Cerebellar cortex (tissue), 1 donor: ENCODE data around the gene TTLL5.

Experiments
- DNase-seq: peaks from one replicate; pipeline ENCODE4 v3.0.0-alpha.2; 2015; ENCODE audit warnings: low spot score

The TTLL5 gene

DNA sequence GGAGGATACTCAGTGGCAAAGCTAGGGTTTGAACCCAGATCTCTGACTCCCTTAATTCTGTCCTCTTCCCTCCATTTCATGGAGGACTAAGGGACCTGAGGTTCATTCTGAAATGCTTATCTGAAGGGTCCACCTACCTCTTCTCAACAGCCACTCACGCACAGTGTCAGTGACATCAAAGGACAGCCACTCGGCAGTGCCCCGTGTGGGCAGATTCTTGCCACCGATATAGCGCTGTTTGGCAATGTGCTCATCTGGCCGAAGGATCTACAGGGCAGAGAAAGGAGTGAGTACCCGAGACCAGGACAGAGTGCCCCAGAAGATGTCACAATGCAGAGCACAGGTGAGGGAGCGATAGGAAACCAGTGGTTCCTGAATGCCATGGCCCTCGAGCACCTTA is 309.9 kb downstream of the TTLL5 start:
- DNase-seq = no peak

DNA sequence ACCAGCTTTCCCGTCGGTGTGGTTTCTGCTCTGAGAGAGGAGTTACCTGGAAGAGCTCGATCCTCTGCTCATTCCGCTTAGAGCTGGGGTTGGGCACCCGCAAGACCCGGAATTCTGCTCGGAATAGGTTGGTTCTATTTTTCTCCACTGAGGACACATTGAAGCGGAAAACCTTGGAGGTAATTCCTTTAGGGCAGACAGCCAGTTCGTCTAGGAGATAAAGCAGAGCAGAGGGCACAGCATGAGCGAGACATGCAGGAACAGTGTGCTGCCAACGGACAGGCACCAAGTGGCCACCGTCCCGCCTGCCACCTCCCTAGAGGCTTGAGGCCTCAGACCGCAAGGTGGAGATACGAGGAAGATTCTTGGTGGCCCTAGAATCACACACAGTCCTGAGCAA is 310.5 kb downstream of the TTLL5 start:
- DNase-seq = peak; percentile 86

DNA sequence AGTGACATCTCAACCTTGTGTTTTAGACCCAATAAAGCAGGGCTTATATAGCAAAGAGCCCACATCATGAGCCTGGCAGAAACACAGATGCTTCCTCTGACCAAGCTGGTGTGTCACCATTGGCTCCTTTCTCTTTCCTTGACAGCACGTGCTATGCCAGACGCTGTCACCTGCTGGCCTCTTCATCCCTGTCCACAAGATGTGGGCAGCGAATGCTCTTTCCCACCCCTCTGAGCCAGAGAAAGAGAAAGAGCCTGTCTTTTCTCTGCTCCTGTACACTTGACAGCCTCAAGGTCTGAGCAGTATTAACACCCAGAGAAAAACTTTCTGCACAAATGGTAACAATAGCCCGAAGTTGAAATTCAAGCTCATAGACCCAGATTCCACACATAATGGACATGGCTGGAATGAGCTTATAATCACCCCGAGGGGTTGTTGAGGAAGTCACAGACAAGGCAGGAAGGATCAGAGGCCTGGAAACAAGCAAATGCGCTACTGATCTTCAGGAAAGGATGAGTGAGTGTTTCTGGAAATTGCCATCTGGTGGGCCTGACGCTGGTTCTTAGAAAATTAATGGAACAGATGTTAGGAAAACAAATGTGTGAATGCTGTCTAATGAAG is 311.9 kb downstream of the TTLL5 start:
- DNase-seq = peak; percentile 49

DNA sequence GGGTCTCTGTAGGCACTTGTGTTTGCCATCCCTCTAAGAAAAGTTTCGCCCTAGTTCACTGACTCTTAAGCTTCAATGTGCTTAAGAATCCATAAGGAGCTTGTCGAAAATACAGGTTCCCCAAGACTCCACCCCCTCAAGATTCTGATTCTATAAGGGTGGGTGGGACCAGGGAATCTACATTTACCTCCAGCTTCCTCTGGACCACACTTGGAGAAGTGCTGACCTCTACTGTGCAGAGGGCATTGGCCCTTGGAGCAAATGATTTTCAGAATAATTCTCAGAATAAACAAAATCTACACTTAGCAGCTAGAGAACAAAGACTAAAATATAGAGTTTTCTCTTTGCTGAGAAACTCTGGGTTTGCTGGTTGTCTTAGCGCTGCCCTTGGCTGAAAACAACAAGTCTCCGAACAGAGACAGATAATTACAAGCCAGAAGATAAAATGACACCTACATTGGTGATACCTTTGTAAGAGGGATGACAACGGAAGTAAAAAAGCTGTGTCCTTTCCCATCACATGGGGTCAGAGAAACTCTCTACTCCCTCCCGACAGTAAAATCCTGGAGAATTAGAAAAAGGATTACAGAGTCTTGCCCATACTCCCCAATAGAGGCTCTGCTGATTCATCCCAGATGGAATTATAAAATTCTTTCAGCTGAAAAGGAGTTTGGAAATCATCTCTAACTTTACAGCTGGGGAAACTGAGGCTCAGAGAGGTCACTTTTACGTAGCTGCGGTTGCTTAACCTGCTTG is 316.0 kb downstream of the TTLL5 start:
- no peak for DNase-seq

DNA sequence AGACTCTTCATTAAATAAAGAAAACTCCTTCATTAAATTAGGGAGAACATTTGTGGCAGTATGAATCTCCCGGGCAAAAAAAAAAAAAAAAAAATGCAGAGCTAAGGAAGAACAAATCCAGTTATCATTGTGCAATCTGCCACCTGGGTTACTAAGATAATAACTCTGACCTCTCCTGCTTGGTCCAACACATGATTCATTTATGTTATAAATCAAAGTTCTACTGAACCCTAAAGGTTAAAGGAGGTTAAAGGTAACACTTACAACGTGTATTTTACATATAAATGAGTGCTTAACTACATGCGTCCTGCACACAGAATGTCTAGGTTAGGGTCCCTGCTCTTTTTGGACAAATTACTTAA is 316.5 kb downstream of the TTLL5 start:
- DNase-seq = no peak

DNA sequence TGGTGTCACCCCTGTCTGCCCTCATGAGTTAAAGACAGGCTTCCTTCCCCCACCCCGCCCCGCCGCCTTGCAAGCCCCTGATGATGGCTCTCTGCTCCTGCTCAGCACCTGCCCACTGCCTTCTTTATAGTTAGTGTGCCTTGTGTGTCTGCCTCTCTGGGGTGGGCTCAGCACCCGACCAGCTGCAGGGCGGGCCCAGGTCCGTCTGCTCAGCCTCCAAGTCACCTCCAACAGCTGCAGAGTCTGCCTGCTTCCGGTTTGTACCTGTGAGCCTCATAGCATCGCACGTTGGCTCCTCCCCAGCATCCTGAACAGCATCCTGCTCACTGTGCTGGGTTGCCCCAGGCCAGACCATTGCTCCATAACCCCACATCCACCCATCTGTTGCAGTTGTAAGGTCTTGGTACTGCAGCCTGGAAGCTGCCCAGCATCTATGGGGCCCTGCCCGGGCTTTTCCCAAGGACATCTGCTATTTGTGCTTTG is 317.2 kb downstream of the TTLL5 start:
- DNase-seq = no peak

DNA sequence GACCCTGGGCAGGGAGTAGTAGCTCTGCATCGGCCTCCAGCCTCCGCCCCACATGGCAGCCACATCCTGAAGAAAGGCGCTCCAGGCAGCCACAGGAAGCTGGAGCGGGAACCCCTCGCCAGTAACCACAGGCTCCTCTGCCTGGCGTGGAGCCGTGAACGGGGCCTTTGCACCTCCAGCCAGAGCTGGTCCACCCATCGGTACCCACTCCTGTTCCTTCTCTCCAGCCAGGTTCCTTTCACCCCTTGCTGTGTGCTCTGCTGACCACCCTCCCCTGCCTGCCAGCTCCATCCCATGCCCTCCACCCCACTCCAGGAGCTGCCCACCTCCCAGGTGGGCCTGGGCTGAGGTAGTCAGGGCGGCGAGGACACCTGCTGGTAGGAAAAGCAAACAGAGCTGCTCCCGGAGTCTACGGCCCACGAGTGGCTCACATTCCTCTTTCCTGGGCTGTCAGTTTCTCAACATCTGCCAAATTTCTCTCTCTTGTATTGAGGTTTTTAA is 318.1 kb downstream of the TTLL5 start:
- no peak for DNase-seq

DNA sequence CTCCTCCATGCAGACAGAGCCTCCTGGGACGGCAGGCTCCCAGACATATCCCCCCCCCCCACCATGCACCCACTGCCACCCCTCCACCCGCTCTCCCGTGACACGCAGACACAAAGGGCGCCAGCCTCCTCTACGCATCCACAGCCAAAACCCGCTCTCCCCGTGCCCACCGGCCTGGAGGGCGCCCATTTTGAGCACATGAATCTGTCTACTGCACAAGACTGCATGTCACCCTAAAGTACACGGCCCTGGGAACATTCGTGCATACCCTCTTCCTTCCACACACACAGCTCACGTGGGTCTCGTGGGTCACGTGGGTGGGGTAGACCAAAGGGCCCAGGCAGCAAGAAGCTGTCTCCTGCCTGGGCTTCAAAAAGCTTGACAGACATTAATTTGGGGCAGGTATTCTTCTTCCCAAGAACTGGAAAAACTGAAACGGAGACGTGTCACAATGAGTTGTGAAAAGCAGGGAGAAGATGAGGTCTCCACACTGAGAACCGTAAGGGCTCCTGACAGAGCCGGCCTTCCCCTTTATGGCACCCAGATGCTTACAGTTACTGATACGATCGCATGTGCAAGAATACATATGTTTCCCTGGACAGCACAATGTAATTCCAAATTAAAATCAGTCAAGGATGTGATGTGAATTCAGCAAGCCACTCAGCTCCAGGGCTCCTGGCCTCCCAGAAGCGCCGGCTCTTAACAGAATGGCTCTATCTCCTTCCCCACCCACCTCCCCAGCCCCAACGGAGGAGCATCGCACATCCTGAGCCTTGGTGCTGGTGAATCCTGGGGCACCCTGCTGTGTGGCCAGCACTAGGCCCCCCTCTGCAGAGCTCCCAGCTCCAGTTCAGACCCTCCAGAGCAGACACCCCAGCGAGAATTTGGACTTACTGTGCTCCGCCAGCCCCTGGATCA is 318.9 kb downstream of the TTLL5 start:
- no peak for DNase-seq

DNA sequence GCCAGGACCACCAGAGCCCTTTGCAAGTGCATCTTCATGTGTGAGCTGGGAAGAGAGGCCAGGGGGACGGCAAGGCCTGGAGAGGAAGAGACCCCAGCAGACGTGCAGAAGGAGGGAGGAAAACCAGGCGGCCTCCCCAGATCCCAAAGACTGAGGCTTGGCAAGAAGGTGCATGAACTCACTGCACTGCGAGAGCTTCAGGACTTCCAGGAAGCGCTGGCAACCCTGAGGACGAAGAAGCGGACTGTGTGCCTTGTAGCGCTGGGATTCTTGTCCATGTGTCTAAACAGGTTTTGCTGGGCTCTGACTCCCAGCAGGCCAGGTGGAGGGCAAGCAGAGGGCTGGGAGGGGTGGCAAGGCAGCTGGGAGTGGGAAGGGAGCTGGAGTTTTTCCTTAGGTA is 319.8 kb downstream of the TTLL5 start:
- DNase-seq = no peak

DNA sequence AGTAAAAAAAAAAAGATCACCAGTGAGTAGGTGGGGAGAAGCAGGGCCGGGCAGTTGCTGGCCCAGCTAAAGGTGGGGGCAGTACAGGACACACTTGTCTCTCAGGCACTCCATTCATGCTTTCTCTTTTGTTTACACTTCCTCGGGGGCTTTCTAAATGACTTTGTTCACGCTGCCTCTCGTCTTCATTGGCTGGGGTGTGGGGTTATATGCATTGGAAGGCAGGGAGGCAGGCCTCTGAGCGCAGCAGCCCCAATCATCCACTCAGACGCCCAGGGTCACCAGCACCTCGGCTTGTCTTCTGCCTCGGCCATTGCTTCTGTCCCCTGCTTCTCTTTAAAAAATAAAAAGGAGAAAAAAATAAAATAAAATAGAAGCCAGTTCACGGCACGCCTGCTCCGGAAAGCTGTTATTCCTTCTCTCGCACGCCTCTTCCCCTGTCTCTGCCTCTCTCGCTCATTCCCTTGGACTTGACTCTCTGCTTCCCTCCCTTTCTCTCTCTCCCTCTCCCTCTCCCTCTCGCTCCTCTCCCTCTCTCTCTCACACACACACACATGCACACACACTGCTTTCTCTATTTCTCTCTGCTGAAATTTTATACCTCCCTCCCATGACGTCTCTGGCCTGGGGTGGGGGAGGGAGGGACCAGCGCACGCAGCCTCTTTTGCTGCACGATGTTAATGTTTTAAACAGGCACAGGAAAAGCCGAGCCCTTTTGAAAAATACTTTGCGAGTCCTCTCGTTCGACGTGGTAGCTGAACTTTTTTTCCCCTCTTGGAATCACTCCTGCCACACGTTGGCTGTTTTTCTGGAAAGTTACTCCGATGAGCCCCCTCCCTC is 320.6 kb downstream of the TTLL5 start, which contains the start of gene TGFB3:
Gene TGFB3 (minus strand): TSS at position 570 of the 840 bp plus-strand sequence. CDS start 1,102 bp downstream, outside the sequence.
- DNase-seq = peak; percentile 42

DNA sequence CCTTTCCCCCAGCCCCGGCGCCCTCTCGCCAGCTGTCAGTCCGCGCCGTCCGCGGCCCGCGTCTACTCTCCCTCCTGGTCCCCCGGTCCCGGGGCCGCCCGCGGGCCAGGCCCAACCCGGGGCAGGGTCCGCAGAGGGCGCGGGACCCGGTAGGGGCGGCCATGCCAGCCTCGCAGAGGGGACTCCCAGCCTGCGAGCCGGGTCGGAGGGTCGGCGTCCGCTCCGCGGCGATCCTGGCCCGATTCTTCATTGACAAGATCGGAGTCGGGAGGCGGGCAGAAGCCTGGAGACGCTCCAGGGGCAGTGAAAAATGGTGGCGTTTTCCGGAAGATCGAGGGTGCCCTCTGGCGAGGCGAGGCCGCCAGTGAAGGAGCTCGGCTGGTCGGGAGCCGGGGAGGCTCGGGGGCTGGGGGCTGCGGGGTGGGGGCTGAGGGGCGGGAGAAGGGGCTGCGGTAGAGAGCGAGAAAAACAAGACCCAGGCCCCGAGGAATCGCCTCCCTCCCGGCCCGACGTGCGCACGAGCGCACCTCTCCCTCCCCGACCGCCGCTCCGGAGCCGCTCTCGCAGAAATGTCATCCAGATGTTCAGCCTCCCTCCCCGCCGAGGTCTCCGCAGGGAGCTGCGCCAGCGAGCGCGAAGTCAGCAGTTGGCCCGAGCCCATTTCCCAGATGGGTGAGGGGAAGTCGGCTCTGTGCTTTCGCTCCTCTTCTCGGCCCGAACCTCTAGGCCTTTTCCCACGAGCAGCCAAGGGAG is 321.4 kb downstream of the TTLL5 start:
- DNase-seq = peak; percentile 72

DNA sequence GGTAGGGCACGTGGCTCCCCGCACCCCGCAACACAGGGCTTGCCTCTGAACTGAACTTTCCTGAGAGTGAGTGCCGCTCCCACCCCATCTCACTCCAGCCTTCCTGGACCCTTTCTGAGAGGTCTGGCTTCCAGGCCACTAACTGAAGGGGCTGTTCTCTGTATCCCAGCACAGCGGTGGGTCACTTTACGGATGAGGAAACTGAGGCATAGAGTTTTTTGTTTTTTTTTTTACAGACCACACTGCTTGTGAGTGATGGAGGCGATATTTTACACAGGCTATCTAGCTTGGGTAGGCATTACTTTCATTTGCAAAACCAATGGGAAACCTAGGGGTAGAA is 321.9 kb downstream of the TTLL5 start:
- DNase-seq = no peak

DNA sequence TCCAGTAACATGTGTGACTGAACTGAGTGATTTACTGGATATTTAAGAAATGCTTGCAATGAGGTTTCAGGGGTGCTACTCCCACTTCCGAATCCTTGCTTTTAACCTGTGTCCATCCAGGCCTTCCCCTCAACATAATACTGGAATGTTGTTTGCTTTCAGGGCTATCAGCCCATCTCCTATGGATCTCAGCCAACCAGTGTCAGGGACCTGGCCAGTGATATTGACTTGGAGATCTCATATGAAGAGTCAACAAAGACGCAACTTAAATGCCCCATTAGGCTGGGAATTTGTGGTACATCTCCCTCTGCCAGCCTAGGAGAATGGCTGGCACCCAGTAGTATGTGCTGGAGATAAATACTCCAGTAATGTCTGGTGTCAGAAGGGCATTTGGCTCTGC is 323.6 kb downstream of the TTLL5 start:
- no peak for DNase-seq

DNA sequence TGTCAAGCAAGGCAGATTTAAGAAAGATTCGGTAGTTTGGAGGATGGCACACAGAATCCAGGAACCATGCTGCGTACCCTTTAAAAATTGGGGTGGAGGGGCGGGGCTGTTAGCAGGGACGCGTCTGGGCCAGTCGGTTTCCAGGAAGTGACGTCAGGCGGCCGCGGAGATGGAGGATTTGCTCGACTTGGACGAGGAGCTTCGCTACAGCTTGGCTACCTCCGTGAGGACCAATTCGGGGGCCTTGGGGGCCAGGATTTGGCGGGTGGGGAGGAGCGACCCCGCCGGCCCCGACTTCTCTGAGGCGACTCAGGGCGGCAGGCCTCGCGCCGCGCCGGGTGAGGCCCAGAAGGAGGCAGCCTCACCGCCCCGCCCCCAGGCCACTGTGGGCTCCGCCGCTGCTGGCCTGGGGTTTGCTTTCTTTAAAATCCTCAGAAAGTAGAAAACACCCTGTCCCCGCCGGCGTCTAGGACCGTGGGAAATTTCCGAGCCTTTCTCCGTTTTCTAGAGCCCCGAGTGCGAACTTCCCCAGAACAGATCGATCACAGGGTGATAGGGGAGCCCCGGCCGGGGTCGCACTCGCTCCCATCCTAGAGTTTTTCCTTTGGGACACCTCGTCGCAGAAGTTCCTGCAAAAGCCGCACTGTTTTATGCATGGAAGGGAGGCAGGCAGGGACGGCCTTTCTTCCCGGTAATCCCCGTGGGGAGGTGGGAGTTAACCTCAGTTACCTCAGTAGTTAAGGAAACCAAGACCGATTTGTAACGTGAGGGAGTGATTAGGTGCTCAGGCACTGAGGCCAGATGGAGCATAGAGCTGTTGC is 324.8 kb downstream of the TTLL5 start, which contains the start of gene IFT43:
Gene IFT43 (plus strand): TSS at position 146 of the 821 bp plus-strand sequence. CDS start 24 bp downstream, at position 170.
- peak; percentile 93 for DNase-seq

DNA sequence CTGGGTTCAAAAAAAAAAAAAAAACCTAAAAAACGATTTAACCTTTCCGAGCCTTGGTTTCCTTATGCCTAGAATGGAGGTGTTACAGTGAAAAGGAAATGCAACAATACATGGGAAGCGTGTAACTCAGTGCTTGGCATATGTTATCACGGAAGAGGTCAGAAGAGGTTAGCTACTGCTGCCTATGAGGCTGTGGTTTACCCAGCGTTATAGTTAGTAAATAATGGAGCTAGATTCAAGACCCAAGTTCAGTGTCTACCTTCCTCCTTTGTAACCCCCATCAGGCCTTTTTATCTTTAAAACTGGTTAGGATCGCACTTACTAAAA is 325.4 kb downstream of the TTLL5 start:
- no peak for DNase-seq

DNA sequence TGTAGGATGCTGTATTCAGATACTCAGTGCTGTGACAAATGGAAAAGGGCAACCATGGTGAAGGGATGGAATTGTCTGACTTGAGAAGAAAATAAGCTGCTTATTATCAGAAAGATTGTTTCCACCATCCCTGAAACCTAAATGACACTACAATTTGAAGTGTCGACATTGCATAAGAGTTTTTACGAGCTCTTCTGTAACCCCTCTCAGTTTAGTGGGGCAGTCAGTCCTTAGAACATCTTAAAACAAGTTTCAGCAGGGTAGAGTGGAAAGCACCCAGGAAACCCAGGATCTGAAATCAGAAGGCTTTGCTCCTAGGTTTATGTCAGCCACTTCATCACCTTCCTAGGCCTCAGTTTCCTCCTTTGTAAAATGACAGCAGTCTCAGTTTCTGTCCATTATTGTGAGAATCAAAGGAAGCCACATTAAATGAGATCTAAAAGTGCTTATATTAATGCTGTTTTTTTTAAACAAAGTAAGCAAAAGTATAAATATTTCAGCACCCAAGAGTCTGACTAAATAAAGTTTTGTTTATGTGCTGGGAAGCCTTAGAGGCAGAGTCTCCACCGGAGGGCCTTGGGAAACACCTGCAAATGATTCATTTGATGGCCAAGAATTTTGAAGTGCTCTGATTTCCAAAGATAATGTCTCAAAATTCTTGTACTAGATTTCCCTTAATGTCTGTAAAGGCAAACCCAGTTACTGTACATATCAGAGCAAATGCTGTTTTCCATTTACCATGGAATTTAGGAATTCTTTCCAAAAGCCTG is 326.3 kb downstream of the TTLL5 start:
- no peak for DNase-seq

DNA sequence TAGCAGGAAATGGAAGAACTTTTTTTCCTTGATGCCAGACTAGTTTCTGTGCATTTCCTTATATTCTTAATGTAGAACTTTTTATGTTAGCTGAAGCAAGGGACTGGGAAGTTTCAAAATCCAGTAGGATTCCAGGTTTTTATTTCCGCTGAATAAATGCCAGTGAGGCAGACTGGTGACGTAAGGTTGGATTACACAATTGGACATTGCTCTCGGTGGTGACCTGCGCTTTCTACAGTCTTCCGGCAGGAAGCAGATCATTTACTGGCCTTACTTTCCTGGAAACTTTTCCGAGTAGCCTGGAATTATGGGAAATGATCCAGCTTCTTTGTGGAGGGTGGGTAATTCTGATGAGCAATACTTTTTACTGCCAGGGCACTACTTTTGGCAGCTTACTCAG is 328.1 kb downstream of the TTLL5 start:
- DNase-seq = no peak

DNA sequence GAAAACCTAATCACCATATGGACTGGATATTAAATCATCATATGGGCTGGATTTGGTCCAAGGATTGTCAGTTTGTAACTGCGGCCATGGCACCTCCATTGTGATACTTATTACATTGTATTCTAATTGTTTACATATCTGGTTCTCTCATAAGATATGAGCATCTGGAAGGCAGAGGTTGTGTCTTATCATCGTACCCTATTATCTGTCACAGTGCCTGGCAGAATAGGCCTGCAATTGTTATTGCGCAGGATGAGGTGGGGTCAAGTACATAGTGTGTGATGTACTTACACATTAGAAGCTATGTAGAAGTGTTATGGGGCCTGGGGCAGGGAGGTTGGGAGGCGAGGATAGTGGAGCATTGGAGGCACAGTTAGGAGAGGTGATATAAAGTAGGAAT is 329.3 kb downstream of the TTLL5 start:
- DNase-seq = no peak

DNA sequence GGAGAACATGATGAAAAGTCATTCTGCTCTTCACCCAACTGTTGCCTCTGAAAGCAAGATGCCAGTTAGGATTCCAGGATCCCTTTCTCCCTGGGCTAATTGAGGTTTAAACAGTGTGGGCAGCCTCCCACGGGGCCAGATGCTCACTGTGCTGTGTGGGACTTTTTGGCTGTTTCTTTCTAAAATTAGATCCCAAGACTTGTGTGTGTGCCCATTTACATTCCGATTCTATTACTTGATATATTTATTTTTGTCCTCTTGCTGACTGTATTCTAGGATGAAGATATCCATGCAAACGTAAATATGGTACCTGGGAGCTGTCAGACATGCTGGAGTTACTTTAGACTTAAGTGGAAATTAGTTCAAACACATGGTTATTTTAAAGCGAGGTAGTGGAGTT is 330.7 kb downstream of the TTLL5 start:
- no peak for DNase-seq
